ENCODE data around the gene ATAD2B. TPM values are rescaled to one million over a fixed set of nuclear protein-coding genes. Genes with fewer than 3 reads are reported as not detected.

ATAD2B gene
- total and polyA plus RNA-seq, 2 of the 8 experiments (the other 6 are each of a cell fraction or from before 2014, with no cell fraction given): 3.4 to 16.1 TPM

- Histone ChIP-seq H2BK20ac (ENCODE audit: low read length) (no peak overlapping the region), H3K4ac (replicated peaks; ENCODE audit: insufficient read length, low read depth, low read length) (no peak overlapping the region), H3K4me3 (ENCODE audit: extremely low read depth in 1 of 4, insufficient read depth in 2 of 4, low read depth in 3 of 4, low read length in 4 of 4) (peak overlapping the region in 1 of 4 experiments; percentile 74; a peak in 2 of 8 replicates), H4K91ac (replicated peaks; ENCODE audit: insufficient read length, low read length) (no peak overlapping the region), H3K4me1 (replicated peaks in 1 of 4; ENCODE audit: control insufficient read depth in 3 of 4, insufficient read depth in 4 of 4, low read length in 3 of 4) (peaks cover 0 to 2% (median under 1%) of the 10 kb centered on the region in 4 experiments; a peak in 3 of 7 replicates), H3K23ac (ENCODE audit: insufficient read length) (no peak overlapping the region), H3K9ac (replicated peaks in 1 of 4; ENCODE audit: extremely low read depth in 1 of 4, low read depth in 3 of 4, low read length in 3 of 4) (no peak overlapping the region; a peak in 1 of 7 replicates), H3K36me3 (ENCODE audit: control insufficient read depth in 2 of 4, insufficient read depth in 4 of 4, low read length in 3 of 4) (no peaks in the 10 kb centered on the region), H2AFZ (ENCODE audit: low read length) (no peak overlapping the region), H3K9me3 (ENCODE audit: insufficient read depth in 2 of 2, low read depth in 1 of 2, low read length in 1 of 2) (no peaks in the 10 kb centered on the region), H3K23me2 (ENCODE audit: low read depth, low read length) (peaks cover 7% of the 10 kb centered on the region), H4K8ac (ENCODE audit: extremely low read depth, insufficient read depth, low read length) (no peak overlapping the region), H2BK120ac (replicated peaks; ENCODE audit: low read depth, low read length) (no peak overlapping the region), H3K79me2 (ENCODE audit: control insufficient read depth in 1 of 2, insufficient read depth in 2 of 2, low read length in 2 of 2) (peaks cover 0 to 68% of the 10 kb centered on the region in 2 experiments; a peak in 3 of 4 replicates), H3K79me1 (ENCODE audit: low read depth, low read length) (no peaks in the 10 kb centered on the region), H2AK5ac (ENCODE audit: low read depth, low read length) (no peak overlapping the region), H3K56ac (replicated peaks; ENCODE audit: insufficient read length, low read depth, low read length) (no peak overlapping the region), H3K18ac (ENCODE audit: extremely low read depth, low read length) (no peak overlapping the region), H3K4me2 (ENCODE audit: insufficient read depth in 1 of 2, low read depth in 2 of 2, low read length in 2 of 2) (peak overlapping the region; percentile 82 to 94; a peak in 2 of 4 replicates), H2BK5ac (ENCODE audit: low read depth, low read length) (no peak overlapping the region), H2BK15ac (ENCODE audit: low read length) (no peak overlapping the region), H3K27ac (ENCODE audit: low read depth, low read length) (no peak overlapping the region), H3K14ac (ENCODE audit: insufficient read length) (no peak overlapping the region), H4K20me1 (replicated peaks in 1 of 2; ENCODE audit: control insufficient read depth in 1 of 2, insufficient read depth in 2 of 2, low read length in 2 of 2) (peaks cover 0 to 1% of the 10 kb centered on the region in 2 experiments), H2BK12ac (ENCODE audit: low read depth, low read length) (no peak overlapping the region), H3K27me3 (replicated peaks in 1 of 4; ENCODE audit: control insufficient read depth in 3 of 4, extremely low read depth in 1 of 4, insufficient read depth in 3 of 4, low read length in 3 of 4) (no peaks in the 10 kb centered on the region), H4K5ac (ENCODE audit: insufficient read length, low read depth, low read length) (no peak overlapping the region)
- ChIA-PET CTCF (ENCODE audit: partially characterized antibody) (interaction anchor here (0.7 to 5.0 kb wide), 6 partner anchors 9 to 159 kb away, joined by 3 to 58 read pairs (median 10); partner anchors contain the start of genes TP53I3 and UBXN2A), POLR2A (ENCODE audit: partially characterized antibody) (interaction anchor here (1.1 to 7.0 kb wide), 7 partner anchors 7 to 436 kb away, joined by 3 to 130 read pairs (median 8); partner anchors contain the start of genes TP53I3, UBXN2A and WDCP)
- TF ChIP-seq, protein P1, sequence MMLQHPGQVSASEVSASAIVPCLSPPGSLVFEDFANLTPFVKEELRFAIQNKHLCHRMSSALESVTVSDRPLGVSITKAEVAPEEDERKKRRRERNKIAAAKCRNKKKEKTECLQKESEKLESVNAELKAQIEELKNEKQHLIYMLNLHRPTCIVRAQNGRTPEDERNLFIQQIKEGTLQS (IDR thresholded peaks at IDR 0.05; ENCODE audit: insufficient read depth, low read depth, low read length): no peak
- TF ChIP-seq USF2 (IDR thresholded peaks at IDR 0.05; ENCODE audit: low read length): no peak
- TF ChIP-seq RBBP5 (IDR thresholded peaks at IDR 0.05; ENCODE audit: borderline replicate concordance, low read depth, low read length): no peak
- TF ChIP-seq, protein P2, sequence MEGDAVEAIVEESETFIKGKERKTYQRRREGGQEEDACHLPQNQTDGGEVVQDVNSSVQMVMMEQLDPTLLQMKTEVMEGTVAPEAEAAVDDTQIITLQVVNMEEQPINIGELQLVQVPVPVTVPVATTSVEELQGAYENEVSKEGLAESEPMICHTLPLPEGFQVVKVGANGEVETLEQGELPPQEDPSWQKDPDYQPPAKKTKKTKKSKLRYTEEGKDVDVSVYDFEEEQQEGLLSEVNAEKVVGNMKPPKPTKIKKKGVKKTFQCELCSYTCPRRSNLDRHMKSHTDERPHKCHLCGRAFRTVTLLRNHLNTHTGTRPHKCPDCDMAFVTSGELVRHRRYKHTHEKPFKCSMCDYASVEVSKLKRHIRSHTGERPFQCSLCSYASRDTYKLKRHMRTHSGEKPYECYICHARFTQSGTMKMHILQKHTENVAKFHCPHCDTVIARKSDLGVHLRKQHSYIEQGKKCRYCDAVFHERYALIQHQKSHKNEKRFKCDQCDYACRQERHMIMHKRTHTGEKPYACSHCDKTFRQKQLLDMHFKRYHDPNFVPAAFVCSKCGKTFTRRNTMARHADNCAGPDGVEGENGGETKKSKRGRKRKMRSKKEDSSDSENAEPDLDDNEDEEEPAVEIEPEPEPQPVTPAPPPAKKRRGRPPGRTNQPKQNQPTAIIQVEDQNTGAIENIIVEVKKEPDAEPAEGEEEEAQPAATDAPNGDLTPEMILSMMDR (IDR thresholded peaks at IDR 0.05; ENCODE audit: control extremely low read depth in 1 of 3, insufficient read depth in 1 of 3, low read depth in 1 of 3, low read length in 3 of 3): no peak
- FAIRE-seq (no peak), DNase-seq (ENCODE audit: low read depth in 1 of 2, low spot score in 2 of 2) (no peak)
- 71% methylated on average over 7 of the region's 7 CpGs; no CpG with 5 or more reads in 1 of the 2 experiments for WGBS, 2 experiments (ENCODE audit: extremely low coverage in 1 of 2, insufficient coverage in 1 of 2, insufficient read length in 1 of 2, insufficient replicate concordance in 2 of 2, low coverage in 1 of 2, low lambda C conversion rate in 2 of 2, missing lambda C conversion rate in 1 of 2)
Observed at GRCh38 chr2:23924589-23925359, 2.1 kb downstream of the ATAD2B start.

Data from H1 (cell line).